K562 (cell line): Measurements from ENCODE around the gene AFF3. TPM values are rescaled to one million over a fixed set of nuclear protein-coding genes. Genes with fewer than 3 reads are reported as not detected.

Experiments used
- ATAC-seq: fragments of 200-7000 bp; cut with Tn5 transposase; 3 replicates; pipeline ENCODE4 v1.9.1; 2020; ENCODE audit warnings: moderate library complexity
- BruUV-seq: library from RNA; stranded (reverse); fragments of 400-500 nt; replicated peaks from 2 replicates; lab custom pipeline; 2021; lab: Mats Ljungman, UMichigan
- CTCF ChIA-PET: fragments of 300-600 bp; formaldehyde crosslinking; extraction: SDS; loops from one replicate; lab custom pipeline; 2021; ENCODE audit warnings: low intra/inter-chr PET ratio; lab: Yijun Ruan, JAX
- POLR2A ChIA-PET: fragments of 300-600, 350-650 bp; sonication (Branson Sonifier 250); formaldehyde crosslinking; extraction: SDS; loops from one replicate; lab custom pipeline; 2021; ENCODE audit warnings: antibody characterized with exemption, inconsistent platforms; lab: Yijun Ruan, JAX
- DNase-seq, 4 experiments: peaks; one replicate each; pipeline versions ENCODE4 v3.0.0 to v3.0.0-alpha.2; 2011 to 2018; ENCODE audit warnings: low spot score in 3 of 4, mixed read lengths in 3 of 4; ENCODE audit errors: extremely low read depth in 1 of 4
- FAIRE-seq: peaks from 2 replicates; lab custom pipeline; 2011; peaks lifted over from hg19 to GRCh38; lab: Jason Lieb, UNC
- H2AFZ ChIP-seq: 2 replicates; pipeline ENCODE4 v1.6.0; 2011; ENCODE audit warnings: low read depth, low read length, control low read depth, inconsistent platforms
- H3K27ac ChIP-seq: fragments of 200-600 bp; 3 replicates; pipeline ENCODE4 v1.8.0; 2011; ENCODE audit warnings: low read depth, mild to moderate bottlenecking, control low read depth, inconsistent platforms, low read length, moderate library complexity, mixed read lengths; ENCODE audit errors: extremely low read depth
- H3K27me3 ChIP-seq, 2 experiments: fragments of 300-600 bp in 1 of 2; 2 replicates in 1 of 2; 3 replicates in 1 of 2; pipeline versions ENCODE4 v1.6.0 to v1.8.0; 2011; ENCODE audit warnings: inconsistent platforms in 2 of 2, low read length in 2 of 2, mild to moderate bottlenecking in 1 of 2, mixed read lengths in 1 of 2, moderate library complexity in 1 of 2; ENCODE audit not compliant: control insufficient read depth in 2 of 2, insufficient read depth in 2 of 2
- H3K36me3 ChIP-seq: fragments of 300-600 bp; 3 replicates; pipeline ENCODE4 v1.8.0; 2011; ENCODE audit warnings: mild to moderate bottlenecking, low read length, inconsistent platforms; ENCODE audit not compliant: control insufficient read depth, insufficient read depth
- H3K4me1 ChIP-seq, 2 experiments: fragments of 200-600 bp in 1 of 2; replicated peaks in 1 of 2; 2 replicates in 1 of 2; 3 replicates in 1 of 2; pipeline versions ENCODE4 v1.5.1 to v1.8.0; 2011; ENCODE audit warnings: inconsistent platforms in 2 of 2, low read length in 2 of 2, mild to moderate bottlenecking in 1 of 2, mixed read lengths in 1 of 2, moderate library complexity in 1 of 2; ENCODE audit not compliant: control insufficient read depth in 2 of 2, insufficient read depth in 2 of 2
- H3K4me2 ChIP-seq: 2 replicates; pipeline ENCODE4 v1.6.1; 2011; ENCODE audit warnings: low read length, control low read depth, inconsistent platforms, mixed read lengths; ENCODE audit not compliant: insufficient read depth
- H3K4me3 ChIP-seq: fragments of 200-600 bp; sonication (generic), shearing (Covaris generic); 2 replicates; pipeline ENCODE4 v1.5.1; 2016; ENCODE audit warnings: control low read depth, inconsistent platforms
- H3K79me2 ChIP-seq: fragments of 200-600 bp; 3 replicates; pipeline ENCODE4 v1.8.0; 2011; ENCODE audit warnings: low read length, inconsistent platforms; ENCODE audit not compliant: control insufficient read depth, insufficient read depth
- H3K9ac ChIP-seq, 2 experiments: 2 replicates each; pipeline versions ENCODE4 v1.6.0 to v1.6.1; 2011; ENCODE audit warnings: low read depth in 2 of 2, low read length in 2 of 2, control low read depth in 1 of 2, inconsistent platforms in 1 of 2, mild to moderate bottlenecking in 1 of 2, mixed read lengths in 1 of 2; ENCODE audit not compliant: insufficient read depth in 1 of 2
- H3K9me1 ChIP-seq: one replicate; pipeline ENCODE4 v1.6.0; 2011; ENCODE audit warnings: inconsistent platforms, mild to moderate bottlenecking, low read length, moderate library complexity; ENCODE audit not compliant: control insufficient read depth, insufficient read depth
- H3K9me3 ChIP-seq: replicated peaks from 2 replicates; pipeline ENCODE4 v1.5.1; 2011; ENCODE audit warnings: low read depth, low read length, inconsistent platforms; ENCODE audit not compliant: control insufficient read depth, insufficient read depth
- H4K20me1 ChIP-seq: replicated peaks from 2 replicates; pipeline ENCODE4 v1.6.1; 2011; ENCODE audit warnings: low read length, inconsistent platforms, mixed read lengths; ENCODE audit not compliant: control insufficient read depth, insufficient read depth
- ASH1L ChIP-seq: fragments of 450-650 bp; IDR thresholded peaks from 2 replicates; pipeline ENCODE4 v1.6.1; 2018; ENCODE audit warnings: borderline replicate concordance, mild to moderate bottlenecking, low read depth; ENCODE audit not compliant: partially characterized antibody
- CHD4 ChIP-seq: fragments of 200-600 bp; sonication (generic); IDR thresholded peaks from 3 replicates; pipeline ENCODE4 v1.6.1; 2012; ENCODE audit warnings: low read depth, mild to moderate bottlenecking, mixed read lengths, low read length, inconsistent platforms; ENCODE audit not compliant: insufficient read depth, insufficient replicate concordance, poor library complexity, severe bottlenecking
- DIDO1 ChIP-seq: fragments of 450-650 bp; IDR thresholded peaks from 2 replicates; pipeline ENCODE4 v1.6.1; 2016; ENCODE audit warnings: low read depth, missing biosample characterization, missing genetic modification characterization
- DNMT1 ChIP-seq: fragments of 450-650 bp; IDR thresholded peaks from 2 replicates; pipeline ENCODE4 v1.6.1; 2016; ENCODE audit warnings: antibody characterized with exemption, mild to moderate bottlenecking
- HMG20A ChIP-seq: fragments of 450-650 bp; formaldehyde crosslinking; conservative IDR thresholded peaks from 2 replicates; pipeline ENCODE4 v1.4.0; 2020; ENCODE audit warnings: mild to moderate bottlenecking, mixed read lengths
- NELFE ChIP-seq: IDR thresholded peaks from 2 replicates; pipeline ENCODE4 v1.6.1; 2011; ENCODE audit warnings: mild to moderate bottlenecking; ENCODE audit not compliant: insufficient read depth, insufficient read length
- ZNF551 ChIP-seq: fragments of 250-450 bp; sonication (Bioruptor Pico); IDR thresholded peaks from 2 replicates; pipeline ENCODE4 v1.5.0; 2021; ENCODE audit warnings: mild to moderate bottlenecking, moderate library complexity
- ZNF75A ChIP-seq: fragments of 450-650 bp; formaldehyde crosslinking; IDR thresholded peaks from 2 replicates; pipeline ENCODE4 v1.4.0; 2020; ENCODE audit warnings: mild to moderate bottlenecking
- WGBS: fragments of 100-300 bp; shearing (Covaris generic); methylation state at CpG from one replicate; pipeline ENCODE4 v1.1.6; 2016; ENCODE audit warnings: low coverage, mixed read lengths; ENCODE audit not compliant: insufficient coverage; ENCODE audit errors: missing lambda C conversion rate; 5-methylcytosine and 5-hydroxymethylcytosine counted together
- in situ Hi-C: fragments of 300-500 bp; cut with MboI; formaldehyde crosslinking; loops from 4 replicates; pipeline ENCODE4 v1.15.0; 2018; ENCODE audit warnings: inconsistent platforms, mixed read lengths
- intact Hi-C: fragments of 100-400 bp; cut with micrococcal nuclease; formaldehyde crosslinking; loops from 2 replicates; pipeline ENCODE4 v1.14.2; 2022
- polyA plus RNA-seq, 8 experiments: library from polyadenylated mRNA; depleted of rRNA in 4 of 8; stranded (reverse) in 5 of 8; unstranded in 3 of 8; fragments of >200 nt; fragmentation: Nextera tagmentation in 2 of 8; fragmentation: Illumina TruSeq in 1 of 8; extraction: Ambion mirVana in 2 of 8; extraction: Trizol in 1 of 8; gene quantifications; 2 replicates each; pipeline versions ENCODE4 v1.2.1 to v1.2.3, GENCODE V29; 2011 to 2014; ENCODE audit warnings: inconsistent platforms in 1 of 8, missing spikeins in 1 of 8
- total RNA-seq, 7 experiments: library from RNA; depleted of rRNA in 6 of 7; stranded (reverse); fragments of >200 nt in 6 of 7; fragmentation: Illumina TruSeq in 2 of 7; extraction: Trizol in 2 of 7; gene quantifications; 2 replicates each; pipeline versions ENCODE4 v1.2.1 to v1.2.3, GENCODE V29; 2011 to 2021; ENCODE audit warnings: low replicate concordance in 1 of 7
- TF ChIP-seq, protein P1 (sequence below): sonication (generic); formaldehyde crosslinking; IDR thresholded peaks from 2 replicates; pipeline ENCODE4 v1.8.0; 2022; ENCODE audit warnings: mild to moderate bottlenecking, missing genetic modification reagents
- TF ChIP-seq, protein P2 (sequence below), 3 experiments: fragments of 200-800 bp in 1 of 3; fragments of 250-450 bp in 1 of 3; fragments of 450-650 bp in 1 of 3; sonication (Bioruptor Pico) in 1 of 3; sonication (Bioruptor generic) in 1 of 3; formaldehyde crosslinking in 1 of 3; IDR thresholded peaks; 2 replicates each; pipeline versions ENCODE4 v1.6.1 to v1.8.0; 2016 to 2022; ENCODE audit warnings: mild to moderate bottlenecking in 2 of 3, missing genetic modification characterization in 2 of 3, missing compliant biosample characterization in 1 of 3, moderate library complexity in 1 of 3

AFF3 gene
- total and polyA plus RNA-seq, 9 of the 15 experiments (the other 6 are each of a cell fraction or from before 2014, with no cell fraction given) = 0.02 to 0.11 TPM; not detected in 7

DNA sequence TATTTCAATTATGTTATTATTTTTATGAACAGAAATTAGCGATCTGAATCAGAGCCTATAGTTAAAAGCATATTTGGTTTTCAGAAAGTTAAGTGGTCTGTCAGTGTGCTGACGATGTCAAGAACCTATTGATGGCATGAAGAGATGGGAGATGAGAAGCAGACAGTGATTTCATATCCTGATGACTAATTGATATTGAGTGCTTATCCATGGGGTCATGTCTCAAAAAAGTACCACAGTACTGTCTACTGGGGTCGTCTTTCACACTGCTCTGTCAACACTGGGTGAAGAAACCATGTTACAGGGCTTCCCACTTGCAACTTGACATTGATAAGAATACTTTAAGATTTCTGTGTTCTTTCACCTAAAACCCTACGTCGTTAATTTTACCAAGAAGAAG is 297.1 kb downstream of the AFF3 start:
- TF ChIP-seq ZNF75A (CRISPR knock-in tag) = no peak
- intact Hi-C loops (no loop called here), in situ Hi-C loops (no loop called here)
- no peaks in the 10 kb centered on the region for H3K79me2 ChIP-seq
- H3K4me2 ChIP-seq = no peak overlapping the region
- no peaks in the 10 kb centered on the region for H3K9me1 ChIP-seq
- H3K4me1 ChIP-seq = no peaks in the 10 kb centered on the region
- WGBS = 2% methylated on average over 5 of the region's 5 CpGs
- no peaks in the 10 kb centered on the region for H3K9me3 ChIP-seq
- no peak overlapping the region for H3K27ac ChIP-seq
- peaks cover 0 to 14% of the 10 kb centered on the region in 2 experiments; a peak in 4 of 5 replicates for H3K27me3 ChIP-seq
- CTCF ChIA-PET = no interaction called here
- no peaks in the 10 kb centered on the region for H3K36me3 ChIP-seq
- no TSS peak for BruUV-seq
- POLR2A ChIA-PET = no interaction called here
- no peak for ATAC-seq
- FAIRE-seq = no peak
- no peak overlapping the region for H3K4me3 ChIP-seq
- H4K20me1 ChIP-seq = no peaks in the 10 kb centered on the region
- no peak overlapping the region for H3K9ac ChIP-seq
- no peak for DNase-seq
- no peak overlapping the region for H2AFZ ChIP-seq

DNA sequence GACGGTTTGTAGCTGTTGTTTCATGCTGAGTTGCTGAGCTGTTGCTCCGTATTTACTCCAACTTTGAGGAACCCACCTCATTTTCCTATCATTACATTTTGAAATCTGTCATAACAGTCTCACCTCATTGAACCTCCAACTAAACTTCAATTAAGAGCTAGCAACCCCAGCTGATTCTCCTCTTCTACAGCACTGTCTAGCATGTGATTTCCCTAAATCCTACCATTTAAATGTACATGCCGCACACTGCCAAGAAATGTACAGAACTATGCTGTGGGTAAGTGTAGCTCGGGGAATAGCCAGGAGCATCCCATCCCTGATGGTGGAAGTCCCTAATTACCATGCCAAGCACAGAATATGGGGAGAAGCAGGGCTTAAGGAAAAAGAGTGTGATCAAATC is 299.9 kb downstream of the AFF3 start:
- Histone ChIP-seq H3K4me1 (no peaks in the 10 kb centered on the region), H3K9ac (no peak overlapping the region), H3K9me1 (no peaks in the 10 kb centered on the region), H3K27ac (no peak overlapping the region), H3K36me3 (no peaks in the 10 kb centered on the region), H3K79me2 (no peaks in the 10 kb centered on the region), H2AFZ (no peak overlapping the region), H3K4me2 (no peak overlapping the region), H3K9me3 (no peaks in the 10 kb centered on the region), H3K27me3 (peaks cover 15 to 16% of the 10 kb centered on the region in 2 experiments; a peak in 3 of 5 replicates), H3K4me3 (no peak overlapping the region), H4K20me1 (0 out of 2 replicates have a peak, but pooled peaks cover 4% of the 10 kb centered on the region)
- no peak for ATAC-seq
- intact Hi-C loops (loop anchor here (5.0 kb wide), 1 partner anchor 110 kb away; no protein-coding TSS in a partner anchor), in situ Hi-C loops (no loop called here)
- no TSS peak for BruUV-seq
- CTCF ChIA-PET = no interaction called here
- no peak for DNase-seq
- POLR2A ChIA-PET = interaction anchor here (0.5 kb wide), 1 partner anchor 84 kb away, joined by 3 read pairs; no protein-coding TSS in a partner anchor
- 1% methylated on average over 4 of the region's 4 CpGs for WGBS
- FAIRE-seq = no peak
- TF ChIP-seq ASH1L (no peak), ZNF551 (CRISPR knock-in tag) (no peak), NELFE (no peak), CHD4 (no peak), DNMT1 (no peak), DIDO1 (tag) (no peak), HMG20A (CRISPR knock-in tag) (no peak)
- TF ChIP-seq, protein P1, sequence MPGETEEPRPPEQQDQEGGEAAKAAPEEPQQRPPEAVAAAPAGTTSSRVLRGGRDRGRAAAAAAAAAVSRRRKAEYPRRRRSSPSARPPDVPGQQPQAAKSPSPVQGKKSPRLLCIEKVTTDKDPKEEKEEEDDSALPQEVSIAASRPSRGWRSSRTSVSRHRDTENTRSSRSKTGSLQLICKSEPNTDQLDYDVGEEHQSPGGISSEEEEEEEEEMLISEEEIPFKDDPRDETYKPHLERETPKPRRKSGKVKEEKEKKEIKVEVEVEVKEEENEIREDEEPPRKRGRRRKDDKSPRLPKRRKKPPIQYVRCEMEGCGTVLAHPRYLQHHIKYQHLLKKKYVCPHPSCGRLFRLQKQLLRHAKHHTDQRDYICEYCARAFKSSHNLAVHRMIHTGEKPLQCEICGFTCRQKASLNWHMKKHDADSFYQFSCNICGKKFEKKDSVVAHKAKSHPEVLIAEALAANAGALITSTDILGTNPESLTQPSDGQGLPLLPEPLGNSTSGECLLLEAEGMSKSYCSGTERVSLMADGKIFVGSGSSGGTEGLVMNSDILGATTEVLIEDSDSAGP (CRISPR knock-in tag) = no peak
- TF ChIP-seq, protein P2, sequence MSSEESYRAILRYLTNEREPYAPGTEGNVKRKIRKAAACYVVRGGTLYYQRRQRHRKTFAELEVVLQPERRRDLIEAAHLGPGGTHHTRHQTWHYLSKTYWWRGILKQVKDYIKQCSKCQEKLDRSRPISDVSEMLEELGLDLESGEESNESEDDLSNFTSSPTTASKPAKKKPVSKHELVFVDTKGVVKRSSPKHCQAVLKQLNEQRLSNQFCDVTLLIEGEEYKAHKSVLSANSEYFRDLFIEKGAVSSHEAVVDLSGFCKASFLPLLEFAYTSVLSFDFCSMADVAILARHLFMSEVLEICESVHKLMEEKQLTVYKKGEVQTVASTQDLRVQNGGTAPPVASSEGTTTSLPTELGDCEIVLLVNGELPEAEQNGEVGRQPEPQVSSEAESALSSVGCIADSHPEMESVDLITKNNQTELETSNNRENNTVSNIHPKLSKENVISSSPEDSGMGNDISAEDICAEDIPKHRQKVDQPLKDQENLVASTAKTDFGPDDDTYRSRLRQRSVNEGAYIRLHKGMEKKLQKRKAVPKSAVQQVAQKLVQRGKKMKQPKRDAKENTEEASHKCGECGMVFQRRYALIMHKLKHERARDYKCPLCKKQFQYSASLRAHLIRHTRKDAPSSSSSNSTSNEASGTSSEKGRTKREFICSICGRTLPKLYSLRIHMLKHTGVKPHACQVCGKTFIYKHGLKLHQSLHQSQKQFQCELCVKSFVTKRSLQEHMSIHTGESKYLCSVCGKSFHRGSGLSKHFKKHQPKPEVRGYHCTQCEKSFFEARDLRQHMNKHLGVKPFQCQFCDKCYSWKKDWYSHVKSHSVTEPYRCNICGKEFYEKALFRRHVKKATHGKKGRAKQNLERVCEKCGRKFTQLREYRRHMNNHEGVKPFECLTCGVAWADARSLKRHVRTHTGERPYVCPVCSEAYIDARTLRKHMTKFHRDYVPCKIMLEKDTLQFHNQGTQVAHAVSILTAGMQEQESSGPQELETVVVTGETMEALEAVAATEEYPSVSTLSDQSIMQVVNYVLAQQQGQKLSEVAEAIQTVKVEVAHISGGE (CRISPR knock-in tag; IDR thresholded peaks at IDR 0.05) = no peak
